ENCODE measurements around the gene SLC35A1.

SLC35A1 gene

DNA sequence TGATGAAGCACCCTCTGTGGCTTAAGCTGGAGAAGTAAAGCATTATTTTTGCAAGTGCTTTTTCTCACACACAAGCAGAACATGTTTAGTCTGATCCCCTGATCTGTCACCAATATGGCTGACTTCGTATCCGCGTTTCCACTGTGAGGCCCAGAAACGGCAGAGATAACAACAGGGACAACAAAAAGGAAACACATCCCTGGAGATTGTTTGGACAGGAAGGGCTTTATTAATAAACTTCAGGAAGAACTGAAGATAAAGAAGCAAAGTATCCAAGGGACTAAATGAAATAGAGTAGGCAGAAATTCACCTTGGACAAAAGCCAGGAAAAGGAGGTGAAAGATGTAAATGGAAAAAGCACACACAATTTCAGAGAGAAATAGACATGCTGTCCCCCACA lies 67.8 kb downstream of the SLC35A1 start:
- Histone ChIP-seq H3F3A (ENCODE audit: control insufficient read depth, insufficient read depth) (no peaks in the 10 kb centered on the region; the same call in 1 of the 2 replicates), H4K20me1 (ENCODE audit: control insufficient read depth, insufficient read depth, low read depth, low read length) (no peaks in the 10 kb centered on the region), H3K4me3 (ENCODE audit: low read length) (no peak overlapping the region), H3K79me2 (ENCODE audit: control insufficient read depth, low read length) (no peaks in the 10 kb centered on the region), H3K9me3 (ENCODE audit: control insufficient read depth, insufficient read depth, low read length) (peaks cover 10% of the 10 kb centered on the region; the same call in 1 of the 2 replicates), H3K4me2 (ENCODE audit: low read length) (no peak overlapping the region), H3K36me3 (ENCODE audit: control insufficient read depth, low read length) (peaks cover 61% of the 10 kb centered on the region), H3K9me2 (replicated peaks; ENCODE audit: control insufficient read depth, low read length) (no peaks in the 10 kb centered on the region), H3K27me3 (ENCODE audit: control insufficient read depth, low read length) (no peaks in the 10 kb centered on the region), H3K4me1 (ENCODE audit: control insufficient read depth, low read length) (peaks cover 3% of the 10 kb centered on the region; the same call in 1 of the 2 replicates), H3K27ac (ENCODE audit: low read depth, low read length) (no peak overlapping the region)
- TF ChIP-seq EZH2phosphoT487 (IDR thresholded peaks at IDR 0.05; ENCODE audit: borderline replicate concordance, low read length) = no peak
- TF ChIP-seq, protein P1, sequence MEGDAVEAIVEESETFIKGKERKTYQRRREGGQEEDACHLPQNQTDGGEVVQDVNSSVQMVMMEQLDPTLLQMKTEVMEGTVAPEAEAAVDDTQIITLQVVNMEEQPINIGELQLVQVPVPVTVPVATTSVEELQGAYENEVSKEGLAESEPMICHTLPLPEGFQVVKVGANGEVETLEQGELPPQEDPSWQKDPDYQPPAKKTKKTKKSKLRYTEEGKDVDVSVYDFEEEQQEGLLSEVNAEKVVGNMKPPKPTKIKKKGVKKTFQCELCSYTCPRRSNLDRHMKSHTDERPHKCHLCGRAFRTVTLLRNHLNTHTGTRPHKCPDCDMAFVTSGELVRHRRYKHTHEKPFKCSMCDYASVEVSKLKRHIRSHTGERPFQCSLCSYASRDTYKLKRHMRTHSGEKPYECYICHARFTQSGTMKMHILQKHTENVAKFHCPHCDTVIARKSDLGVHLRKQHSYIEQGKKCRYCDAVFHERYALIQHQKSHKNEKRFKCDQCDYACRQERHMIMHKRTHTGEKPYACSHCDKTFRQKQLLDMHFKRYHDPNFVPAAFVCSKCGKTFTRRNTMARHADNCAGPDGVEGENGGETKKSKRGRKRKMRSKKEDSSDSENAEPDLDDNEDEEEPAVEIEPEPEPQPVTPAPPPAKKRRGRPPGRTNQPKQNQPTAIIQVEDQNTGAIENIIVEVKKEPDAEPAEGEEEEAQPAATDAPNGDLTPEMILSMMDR (IDR thresholded peaks at IDR 0.05; ENCODE audit: low read depth, low read length, poor library complexity, severe bottlenecking) = no peak

DNA sequence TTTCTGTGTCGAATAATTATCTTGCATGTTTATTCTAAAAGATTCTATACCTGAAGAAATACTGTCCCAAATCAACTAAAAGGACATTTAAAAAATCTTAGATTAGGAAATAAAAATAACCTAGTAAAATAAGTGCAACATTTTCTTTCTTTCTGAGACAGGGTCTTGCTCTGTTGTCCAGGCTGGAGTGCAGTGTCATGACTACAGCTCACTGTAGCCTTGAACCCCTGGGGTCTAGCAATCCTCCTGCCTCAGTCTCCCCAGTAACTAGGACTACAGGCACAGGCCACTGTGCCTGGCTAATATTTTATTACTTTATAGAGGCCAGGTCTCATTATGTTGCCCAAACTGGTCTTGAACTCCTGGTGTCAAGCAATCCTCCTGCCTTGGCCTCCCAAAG lies 68.3 kb downstream of the SLC35A1 start:
- Histone ChIP-seq H4K20me1 (ENCODE audit: control insufficient read depth, insufficient read depth, low read depth, low read length) (no peaks in the 10 kb centered on the region), H3F3A (ENCODE audit: control insufficient read depth, insufficient read depth) (no peaks in the 10 kb centered on the region; the same call in 1 of the 2 replicates), H3K79me2 (ENCODE audit: control insufficient read depth, low read length) (no peaks in the 10 kb centered on the region), H3K9me2 (replicated peaks; ENCODE audit: control insufficient read depth, low read length) (no peaks in the 10 kb centered on the region), H3K27me3 (ENCODE audit: control insufficient read depth, low read length) (no peaks in the 10 kb centered on the region), H3K4me1 (ENCODE audit: control insufficient read depth, low read length) (peaks cover 3% of the 10 kb centered on the region; the same call in 1 of the 2 replicates), H3K4me3 (ENCODE audit: low read length) (no peak overlapping the region), H3K4me2 (ENCODE audit: low read length) (no peak overlapping the region), H3K36me3 (ENCODE audit: control insufficient read depth, low read length) (peaks cover 66% of the 10 kb centered on the region), H3K9me3 (ENCODE audit: control insufficient read depth, insufficient read depth, low read length) (peaks cover 10% of the 10 kb centered on the region; the same call in 1 of the 2 replicates), H3K27ac (ENCODE audit: low read depth, low read length) (no peak overlapping the region)
- TF ChIP-seq EZH2phosphoT487 (IDR thresholded peaks at IDR 0.05; ENCODE audit: borderline replicate concordance, low read length) = no peak
- TF ChIP-seq, protein P1 (IDR thresholded peaks at IDR 0.05; ENCODE audit: low read depth, low read length, poor library complexity, severe bottlenecking) = no peak

DNA sequence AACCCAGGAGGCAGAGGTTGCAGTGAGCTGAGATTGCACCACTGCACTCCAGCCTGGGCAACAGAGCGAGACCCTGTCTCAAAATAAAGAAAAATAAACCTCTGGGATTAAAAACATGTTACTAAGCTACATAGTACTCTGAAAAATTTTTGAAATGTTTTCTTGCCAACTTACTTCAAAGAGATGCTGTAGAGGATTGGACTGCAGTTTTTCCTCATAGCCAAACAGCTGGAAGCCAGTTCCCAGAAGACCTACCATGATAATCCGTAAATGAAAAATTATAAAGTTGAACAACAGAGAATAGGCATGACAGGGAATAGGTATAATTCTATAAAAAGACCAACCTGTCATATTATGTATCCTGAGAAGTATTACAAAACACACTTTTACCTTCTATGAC lies 69.0 kb downstream of the SLC35A1 start:
- Histone ChIP-seq H3F3A (ENCODE audit: control insufficient read depth, insufficient read depth) (no peaks in the 10 kb centered on the region; the same call in 1 of the 2 replicates), H3K36me3 (ENCODE audit: control insufficient read depth, low read length) (peaks cover 71% of the 10 kb centered on the region)
- TF ChIP-seq, protein P1 (IDR thresholded peaks at IDR 0.05; ENCODE audit: low read depth, low read length, poor library complexity, severe bottlenecking) = no peak
- TF ChIP-seq EZH2phosphoT487 (IDR thresholded peaks at IDR 0.05; ENCODE audit: borderline replicate concordance, low read length) = no peak

More for the DNA sequence above, 69.0 kb downstream of the SLC35A1 start:
- H3K9me2 ChIP-seq (replicated peaks; ENCODE audit: control insufficient read depth, low read length) = no peaks in the 10 kb centered on the region
- H3K27me3 ChIP-seq (ENCODE audit: control insufficient read depth, low read length) = no peaks in the 10 kb centered on the region
- H3K27ac ChIP-seq (ENCODE audit: low read depth, low read length) = no peak overlapping the region
- H3K9me3 ChIP-seq (ENCODE audit: control insufficient read depth, insufficient read depth, low read length) = peaks cover 10% of the 10 kb centered on the region; the same call in 1 of the 2 replicates
- no peak overlapping the region for H3K4me3 ChIP-seq (ENCODE audit: low read length)
- H3K4me1 ChIP-seq (ENCODE audit: control insufficient read depth, low read length) = peaks cover 3% of the 10 kb centered on the region; the same call in 1 of the 2 replicates
- no peaks in the 10 kb centered on the region for H3K79me2 ChIP-seq (ENCODE audit: control insufficient read depth, low read length)
- no peaks in the 10 kb centered on the region for H4K20me1 ChIP-seq (ENCODE audit: control insufficient read depth, insufficient read depth, low read depth, low read length)
- no peak overlapping the region for H3K4me2 ChIP-seq (ENCODE audit: low read length)
